NCI-H2196 treated with DMSO at 0.1 percent for 48 hours (cell line): ENCODE results near the gene PCDHGB4.
"Not testable (repeated sequence)": the region's sequence is repeated elsewhere in the genome, so short reads cannot be mapped to it uniquely, and the experiment has no call there.

Experiments used
- DNase-seq: peaks from one replicate; lab custom pipeline; 2025; ENCODE audit not compliant: unreplicated experiment; lab: John Stamatoyannopoulos, UW

The PCDHGB4 gene

GRCh38 chr5:141366016-141366896 lies 21.2 kb upstream of the PCDHGB4 start:
- DNase-seq: no peak

GRCh38 chr5:141369994-141370848 lies 17.3 kb upstream of the PCDHGB4 start, which contains the start of gene PCDHGB3:
Gene PCDHGB3 (plus strand): TSS chr5:141370242. CDS start chr5:141370395, 153 bp downstream.
- no peak for DNase-seq

- DNase-seq: no peak
Measured at GRCh38 chr5:141371572-141372475, 15.7 kb upstream of the PCDHGB4 start.

- no peak for DNase-seq
Measured at GRCh38 chr5:141373673-141374317, 13.7 kb upstream of the PCDHGB4 start, which contains the start of gene PCDHGA6. Gene PCDHGA6 (plus strand): TSS chr5:141373891. CDS start chr5:141374084, 193 bp downstream.

- DNase-seq: no peak
Measured at GRCh38 chr5:141374627-141375026, 12.9 kb upstream of the PCDHGB4 start.

- DNase-seq: not testable (repeated sequence)
Measured at GRCh38 chr5:141375444-141376155, 11.9 kb upstream of the PCDHGB4 start.

- no peak for DNase-seq
Measured at GRCh38 chr5:141382469-141383294, 4.8 kb upstream of the PCDHGB4 start, which contains the start of gene PCDHGA7. Gene PCDHGA7 (plus strand): TSS chr5:141382742. CDS start chr5:141382900, 158 bp downstream.

- no peak for DNase-seq
Measured at GRCh38 chr5:141383345-141383744, 4.2 kb upstream of the PCDHGB4 start.

- no peak for DNase-seq
Measured at GRCh38 chr5:141384471-141385267, 2.8 kb upstream of the PCDHGB4 start.

GRCh38 chr5:141388661-141389060 lies 1.2 kb downstream of the PCDHGB4 start:
- DNase-seq: no peak

GRCh38 chr5:141389153-141390042 lies 1.9 kb downstream of the PCDHGB4 start:
- DNase-seq: no peak

- no peak for DNase-seq
Measured at GRCh38 chr5:141392429-141393198, 5.1 kb downstream of the PCDHGB4 start, which contains the start of gene PCDHGA8. Gene PCDHGA8 (plus strand): TSS chr5:141392633. CDS start chr5:141392814, 181 bp downstream.

GRCh38 chr5:141393267-141393666 lies 5.8 kb downstream of the PCDHGB4 start:
- DNase-seq: no peak

GRCh38 chr5:141394401-141395187 lies 7.1 kb downstream of the PCDHGB4 start:
- not testable (repeated sequence) for DNase-seq
